GM12873 (cell line): Measurements from ENCODE around the gene CD276.

Experiments
- TF ChIP-seq, protein P1 (sequence below): IDR thresholded peaks from 2 replicates; pipeline ENCODE4 v1.5.1; 2012; ENCODE audit warnings: low read depth, mild to moderate bottlenecking, moderate library complexity, low read length, control low read depth; ENCODE audit not compliant: insufficient read depth; ENCODE audit errors: missing control alignments

CD276 gene

DNA sequence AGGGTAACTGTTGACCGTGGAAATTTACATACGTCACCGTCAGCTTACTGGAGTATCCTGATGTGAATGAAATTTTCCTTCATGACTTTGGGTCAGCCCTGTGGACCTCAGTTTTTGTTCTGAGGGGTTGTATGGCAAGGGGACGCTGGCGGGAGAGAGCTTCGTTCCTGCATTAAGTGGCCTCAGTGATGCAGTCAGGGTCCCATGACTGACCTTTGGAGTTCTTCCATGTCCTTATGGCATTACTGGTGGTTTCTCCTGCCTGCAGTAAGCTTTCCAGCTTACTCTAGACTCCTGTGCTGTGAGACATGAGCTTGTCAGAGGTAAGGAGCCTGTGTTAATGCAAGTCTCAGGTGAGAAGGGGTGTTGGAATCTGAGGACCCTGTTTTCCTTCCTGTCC lies 1.8 kb downstream of the CD276 start:
- TF ChIP-seq, protein P1, sequence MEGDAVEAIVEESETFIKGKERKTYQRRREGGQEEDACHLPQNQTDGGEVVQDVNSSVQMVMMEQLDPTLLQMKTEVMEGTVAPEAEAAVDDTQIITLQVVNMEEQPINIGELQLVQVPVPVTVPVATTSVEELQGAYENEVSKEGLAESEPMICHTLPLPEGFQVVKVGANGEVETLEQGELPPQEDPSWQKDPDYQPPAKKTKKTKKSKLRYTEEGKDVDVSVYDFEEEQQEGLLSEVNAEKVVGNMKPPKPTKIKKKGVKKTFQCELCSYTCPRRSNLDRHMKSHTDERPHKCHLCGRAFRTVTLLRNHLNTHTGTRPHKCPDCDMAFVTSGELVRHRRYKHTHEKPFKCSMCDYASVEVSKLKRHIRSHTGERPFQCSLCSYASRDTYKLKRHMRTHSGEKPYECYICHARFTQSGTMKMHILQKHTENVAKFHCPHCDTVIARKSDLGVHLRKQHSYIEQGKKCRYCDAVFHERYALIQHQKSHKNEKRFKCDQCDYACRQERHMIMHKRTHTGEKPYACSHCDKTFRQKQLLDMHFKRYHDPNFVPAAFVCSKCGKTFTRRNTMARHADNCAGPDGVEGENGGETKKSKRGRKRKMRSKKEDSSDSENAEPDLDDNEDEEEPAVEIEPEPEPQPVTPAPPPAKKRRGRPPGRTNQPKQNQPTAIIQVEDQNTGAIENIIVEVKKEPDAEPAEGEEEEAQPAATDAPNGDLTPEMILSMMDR: no peak

DNA sequence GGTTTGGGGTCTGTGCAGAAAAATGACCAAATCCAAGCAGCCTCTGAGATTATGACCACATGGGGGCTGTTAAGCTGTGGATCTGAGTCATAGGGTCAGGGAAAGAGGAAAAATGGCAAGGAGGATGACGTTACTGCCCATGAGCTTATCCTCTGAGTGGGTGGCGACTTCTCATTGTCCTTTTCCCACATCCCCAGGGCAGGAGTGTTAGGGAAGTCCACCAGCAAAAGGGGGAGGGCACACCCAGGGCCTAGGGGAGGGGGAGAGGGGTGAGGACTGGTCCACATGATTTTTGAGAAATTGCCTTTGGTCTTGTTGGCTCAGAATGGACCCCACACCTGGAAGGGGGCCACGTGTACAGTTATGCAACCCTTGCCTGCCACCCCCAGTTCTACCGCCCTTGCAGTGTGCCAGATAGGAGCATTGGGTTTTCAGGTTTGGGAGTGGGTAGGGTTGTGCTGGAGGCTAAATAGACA lies 2.6 kb downstream of the CD276 start:
- TF ChIP-seq, protein P1: no peak

DNA sequence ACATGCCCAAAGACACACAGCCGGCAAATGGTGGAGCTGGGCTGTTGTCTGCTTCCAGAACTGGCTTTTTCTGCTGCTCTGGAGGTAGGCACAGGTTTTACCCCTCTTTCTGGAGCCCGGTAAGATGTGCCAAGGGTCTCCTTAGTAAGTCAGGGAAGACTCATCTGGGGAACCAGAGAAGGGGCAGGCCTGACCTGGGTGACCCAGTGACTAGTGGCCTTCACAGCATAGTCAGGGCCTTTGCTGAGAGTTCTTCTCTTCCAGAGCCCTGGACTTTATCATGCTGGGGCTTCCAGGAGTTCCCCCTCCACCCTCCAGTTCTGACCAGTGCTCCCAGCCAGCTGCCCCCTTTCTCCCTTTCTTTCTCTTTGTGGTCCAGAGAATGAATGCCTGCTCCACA lies 3.2 kb downstream of the CD276 start:
- TF ChIP-seq, protein P1: no peak

DNA sequence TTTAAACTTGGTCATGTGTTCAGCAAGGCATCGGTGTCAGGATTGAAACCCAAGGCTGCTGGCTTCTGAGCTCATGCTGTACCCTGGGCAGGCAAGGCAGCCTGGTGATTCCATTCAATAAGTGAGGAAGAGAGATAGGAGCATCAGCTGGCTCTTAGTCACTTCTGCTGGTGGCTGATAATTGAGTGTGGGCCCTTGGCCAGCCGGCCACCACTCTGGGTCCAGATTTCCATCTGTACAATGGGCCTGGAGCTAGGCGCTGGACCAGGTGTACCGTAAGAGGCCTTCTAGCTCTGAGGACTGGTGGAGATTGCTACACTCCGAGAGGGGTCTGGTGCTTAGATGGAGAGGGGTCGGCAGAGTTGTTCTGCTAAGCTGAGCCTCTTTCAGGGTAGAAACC lies 4.3 kb downstream of the CD276 start:
- TF ChIP-seq, protein P1: no peak

DNA sequence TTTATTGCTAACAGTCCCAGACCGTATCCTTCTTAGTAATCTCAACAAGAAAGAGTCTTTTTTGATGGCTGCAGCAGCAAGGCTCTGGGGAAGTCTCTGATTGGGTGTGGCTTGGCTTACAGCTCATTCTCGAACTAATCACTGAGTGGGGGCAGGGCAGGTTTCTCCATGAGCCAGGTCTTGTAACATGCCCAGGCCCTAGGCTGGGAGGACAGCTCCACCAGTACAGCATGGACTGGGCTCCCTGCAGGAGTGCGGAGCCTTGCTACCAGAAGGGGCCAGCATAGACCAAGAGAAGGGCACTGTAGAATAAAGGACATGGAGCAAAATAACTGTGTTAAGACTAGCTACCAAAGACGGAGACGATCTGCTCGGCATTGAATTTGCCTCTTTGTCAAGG lies 7.2 kb downstream of the CD276 start:
- TF ChIP-seq, protein P1: no peak

DNA sequence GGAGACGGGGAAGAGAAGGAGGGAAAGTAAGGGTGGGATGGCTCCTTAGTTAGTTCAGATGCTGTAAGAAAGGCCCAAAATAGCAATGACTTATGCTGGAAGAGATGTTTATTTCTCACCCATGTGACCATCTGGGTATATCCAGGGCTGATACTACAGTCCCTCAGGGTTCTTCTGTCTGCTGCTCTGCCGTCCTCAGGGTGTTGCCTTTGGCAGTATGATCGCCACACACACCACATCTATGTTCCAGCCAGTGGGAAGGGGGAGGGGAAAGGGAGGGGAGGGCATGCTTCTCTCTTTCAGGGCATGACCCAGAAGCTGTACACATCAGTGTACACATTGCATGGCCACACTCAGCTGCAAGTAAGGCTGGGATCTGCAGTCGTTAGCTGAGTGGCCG lies 10.2 kb downstream of the CD276 start:
- TF ChIP-seq, protein P1: no peak

DNA sequence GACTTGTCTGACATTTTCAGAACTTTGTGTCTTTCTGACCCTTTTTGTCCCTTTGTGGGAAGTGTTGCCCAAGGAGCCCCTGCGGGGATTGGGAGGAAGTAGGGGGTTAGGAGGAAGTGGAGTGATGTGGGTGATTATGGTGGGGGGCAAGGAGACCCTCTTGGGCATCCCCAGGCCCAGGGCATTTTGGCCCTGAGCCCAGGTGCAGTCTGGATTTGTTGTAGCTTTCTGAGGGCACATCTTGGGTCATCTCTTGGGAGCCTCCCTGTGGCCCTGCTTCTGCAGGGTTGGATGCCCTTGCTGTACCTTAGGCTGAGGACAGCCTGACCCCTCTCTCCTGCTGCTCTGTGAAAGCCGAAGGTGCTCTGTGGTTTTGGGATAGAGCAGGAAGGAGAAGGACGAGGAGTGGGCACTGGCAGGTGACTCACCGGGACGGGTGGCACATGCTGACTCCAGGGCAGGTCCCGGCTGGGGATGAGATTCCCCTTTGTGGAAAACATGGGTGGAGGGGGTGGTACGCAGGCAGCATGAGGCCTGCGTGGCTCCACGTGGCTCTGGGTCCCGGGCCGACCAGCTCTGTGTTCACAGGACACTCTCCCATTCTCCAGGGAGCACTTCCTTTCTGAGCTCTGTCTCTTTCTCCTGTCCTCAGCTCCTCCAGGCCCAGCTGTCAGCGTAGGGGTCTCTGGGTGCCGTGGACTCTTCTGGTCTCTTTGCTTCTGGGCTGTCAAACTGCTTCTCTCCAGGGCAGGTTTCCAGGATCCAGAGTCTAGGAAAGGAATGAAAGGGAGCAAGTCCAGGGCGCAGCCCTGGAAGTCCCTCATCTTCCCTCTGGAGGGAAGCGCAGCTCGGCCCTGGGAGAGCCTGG lies 11.8 kb downstream of the CD276 start:
- TF ChIP-seq, protein P1: no peak
